GM21619 (cell line): ENCODE results near the gene SLC19A1.

ENCODE experiments used
- ATAC-seq: cut with Tn5 transposase; IDR thresholded peaks from one replicate; pipeline ENCODE4 v1.9.1; 2021; ENCODE audit not compliant: unreplicated experiment

The SLC19A1 gene

DNA sequence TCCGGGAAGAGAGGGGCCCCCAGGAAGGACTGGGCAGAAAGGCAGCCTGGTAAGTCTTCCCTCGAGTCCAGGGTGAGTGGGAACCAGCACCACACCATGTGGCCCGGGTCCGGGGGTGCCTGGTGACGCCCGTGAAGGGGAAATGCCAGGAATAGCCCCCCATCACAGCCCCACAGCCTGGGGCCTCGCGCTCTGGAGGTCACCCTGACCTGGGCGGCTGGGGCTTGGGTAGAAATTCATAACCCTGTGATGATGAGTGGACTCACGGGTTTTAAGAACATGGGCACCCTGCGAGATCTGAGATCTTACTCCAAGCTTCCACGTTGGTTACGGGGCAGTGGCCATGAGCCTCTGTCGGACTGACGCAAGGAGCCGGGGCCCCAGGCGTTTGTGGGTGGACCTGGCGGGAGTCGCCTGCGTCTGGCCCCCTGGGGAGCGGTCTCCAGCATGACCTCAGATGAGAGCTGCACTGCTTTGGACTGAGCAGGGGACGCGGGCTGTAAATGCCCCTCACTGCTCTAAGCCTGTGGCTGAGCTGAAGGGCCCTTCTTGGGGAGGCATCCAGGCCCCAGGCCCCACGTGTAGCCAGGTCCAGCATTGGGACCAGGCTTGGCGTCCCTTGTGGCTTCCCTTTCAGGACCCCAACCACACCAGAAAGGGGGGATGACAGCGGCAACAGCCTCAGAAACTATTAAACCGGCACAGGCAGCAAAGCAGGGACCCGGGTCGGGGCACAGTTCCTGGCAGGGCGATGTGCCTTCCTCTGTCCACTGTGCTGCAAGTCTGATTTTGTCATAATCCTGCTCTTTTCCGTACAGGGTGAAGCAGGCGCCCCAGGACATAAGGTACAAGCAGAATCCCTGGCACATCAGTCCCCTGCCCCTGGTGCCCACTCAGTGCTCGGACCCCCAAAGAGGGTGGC lies 60.0 kb downstream of the SLC19A1 start:
- no peak for ATAC-seq

DNA sequence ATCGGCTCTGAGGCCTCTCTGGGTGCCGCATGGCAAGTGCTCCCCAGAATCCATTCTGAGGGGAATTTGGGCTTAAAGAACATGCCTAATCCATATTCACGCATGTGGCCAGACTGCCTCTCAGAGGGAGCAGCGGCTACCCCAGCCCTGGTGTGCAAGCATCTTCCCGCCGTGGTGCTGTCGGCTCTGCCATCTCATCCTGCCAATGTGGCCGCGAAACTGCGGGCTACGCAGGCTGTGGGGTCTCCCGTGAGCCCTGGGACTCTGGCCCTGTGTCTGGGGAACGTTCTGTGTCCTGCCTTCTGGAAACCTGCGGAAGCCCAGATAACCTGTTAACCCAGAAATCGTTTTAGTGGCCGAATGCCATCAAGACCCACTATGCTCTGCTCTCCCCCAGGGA lies 60.7 kb downstream of the SLC19A1 start:
- ATAC-seq, result no peak

DNA sequence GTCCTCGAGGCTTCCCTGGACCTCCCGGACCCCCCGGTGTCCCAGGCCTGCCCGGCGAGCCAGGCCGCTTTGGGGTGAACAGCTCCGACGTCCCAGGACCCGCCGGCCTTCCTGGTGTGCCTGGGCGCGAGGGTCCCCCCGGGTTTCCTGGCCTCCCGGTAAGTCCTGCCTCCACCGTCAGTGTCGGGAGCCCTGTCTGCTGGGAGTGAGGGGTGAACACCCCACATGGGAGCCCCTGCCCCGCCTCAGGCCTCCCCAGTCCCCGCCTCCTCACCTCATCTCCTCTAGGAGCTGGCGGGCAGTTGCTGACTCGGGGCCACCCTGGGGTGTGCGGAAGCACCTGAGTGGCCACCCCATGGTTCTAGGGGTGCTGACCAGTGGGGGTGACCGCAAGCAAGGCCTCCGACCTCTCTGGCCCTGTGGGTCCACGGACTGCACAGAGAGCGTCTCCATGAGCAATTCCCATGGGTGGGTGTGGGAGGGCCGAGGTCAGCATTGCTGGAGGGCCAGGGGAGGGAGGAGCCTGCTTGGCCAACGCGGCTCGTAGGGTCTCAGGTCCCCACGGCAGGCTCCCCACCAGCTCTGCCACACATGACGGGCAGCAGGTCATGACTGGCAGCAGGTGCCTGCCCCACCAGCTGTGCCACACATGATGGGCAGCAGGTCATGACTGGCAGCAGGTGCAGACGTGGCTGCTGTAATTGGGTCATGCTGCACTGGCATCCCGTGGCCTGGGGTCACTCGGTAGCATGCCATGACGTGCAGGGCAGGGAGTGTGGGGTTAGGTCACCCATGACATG lies 61.3 kb downstream of the SLC19A1 start:
- no peak for ATAC-seq

DNA sequence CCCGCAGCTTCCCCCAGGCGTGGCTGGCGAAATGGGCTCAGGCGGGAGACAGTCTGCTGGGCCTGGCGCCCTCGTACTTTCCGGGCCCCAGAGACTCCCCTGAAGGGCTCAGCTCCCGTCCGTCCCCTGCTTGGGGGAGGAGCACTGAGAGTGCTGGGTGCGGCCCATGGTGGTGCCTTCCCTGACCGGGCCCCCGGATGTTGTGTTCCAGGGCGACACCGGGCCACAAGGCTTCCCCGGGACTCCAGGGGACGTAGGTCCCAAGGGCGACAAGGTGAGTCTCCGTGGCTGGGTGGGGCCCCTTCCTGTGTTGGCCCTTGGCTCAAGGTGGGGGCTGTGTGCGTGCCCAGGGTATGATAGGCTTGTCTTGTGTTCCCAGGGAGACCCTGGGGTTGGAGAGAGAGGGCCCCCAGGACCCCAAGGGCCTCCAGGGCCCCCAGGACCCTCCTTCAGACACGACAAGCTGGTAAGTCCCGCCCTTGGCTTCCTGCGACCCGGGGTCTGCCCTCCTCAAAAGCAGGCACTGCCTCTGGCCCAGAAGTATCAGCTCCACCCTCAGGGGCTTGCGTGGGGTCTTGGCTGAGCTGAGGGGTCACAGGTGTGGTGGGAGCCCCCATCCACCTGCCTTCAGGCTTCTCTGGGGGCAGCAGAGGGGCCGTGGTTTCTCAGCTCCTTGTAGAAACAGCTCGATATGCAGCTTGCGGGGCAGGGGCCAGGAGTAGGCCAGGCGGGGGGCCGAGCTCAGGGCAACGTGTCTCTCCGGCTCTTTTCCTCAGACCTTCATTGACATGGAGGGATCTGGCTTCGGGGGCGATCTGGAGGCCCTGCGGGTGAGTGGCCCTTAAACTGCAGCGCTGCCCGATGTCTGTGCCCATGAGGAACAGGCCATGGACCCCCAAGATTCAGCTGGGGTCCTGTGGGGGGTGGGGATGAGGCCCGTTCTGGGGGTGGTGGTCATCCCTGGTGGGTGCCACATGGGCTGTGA lies 62.3 kb downstream of the SLC19A1 start:
- ATAC-seq, result no peak

DNA sequence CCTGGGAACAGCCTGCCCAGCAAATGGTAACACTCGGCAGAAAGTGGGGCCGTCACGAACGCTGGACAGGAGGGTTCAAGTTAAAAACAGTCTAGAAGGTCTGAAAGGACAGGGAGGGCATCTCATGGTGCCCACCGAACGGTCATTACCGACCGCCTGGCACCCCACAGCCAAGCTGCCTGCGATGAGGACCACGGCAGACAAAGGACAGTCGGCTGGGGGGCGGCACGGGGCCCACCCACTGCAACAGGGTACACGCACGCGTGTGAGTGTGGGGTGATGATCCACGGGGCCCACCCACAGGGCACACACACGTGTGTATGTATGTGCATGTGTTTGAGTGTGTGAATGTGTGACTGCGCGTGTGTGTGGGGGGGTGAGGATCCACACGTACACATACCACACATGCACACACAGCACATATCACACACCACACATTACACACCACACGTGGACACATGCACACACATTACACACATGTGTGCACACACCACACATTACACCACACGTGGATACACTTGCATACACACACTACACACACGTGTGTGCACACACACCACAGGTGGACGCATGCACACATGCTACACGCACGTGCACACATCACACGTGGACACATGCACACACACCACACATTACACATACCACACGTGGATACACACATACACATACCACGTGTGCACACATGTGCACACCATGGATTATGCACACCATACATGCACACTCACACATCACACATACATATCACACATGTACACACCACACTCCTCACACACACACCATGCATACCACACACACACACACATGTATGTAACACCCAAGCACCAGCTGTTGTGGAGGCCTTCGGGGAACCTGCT lies 63.2 kb downstream of the SLC19A1 start:
- ATAC-seq, result no peak

DNA sequence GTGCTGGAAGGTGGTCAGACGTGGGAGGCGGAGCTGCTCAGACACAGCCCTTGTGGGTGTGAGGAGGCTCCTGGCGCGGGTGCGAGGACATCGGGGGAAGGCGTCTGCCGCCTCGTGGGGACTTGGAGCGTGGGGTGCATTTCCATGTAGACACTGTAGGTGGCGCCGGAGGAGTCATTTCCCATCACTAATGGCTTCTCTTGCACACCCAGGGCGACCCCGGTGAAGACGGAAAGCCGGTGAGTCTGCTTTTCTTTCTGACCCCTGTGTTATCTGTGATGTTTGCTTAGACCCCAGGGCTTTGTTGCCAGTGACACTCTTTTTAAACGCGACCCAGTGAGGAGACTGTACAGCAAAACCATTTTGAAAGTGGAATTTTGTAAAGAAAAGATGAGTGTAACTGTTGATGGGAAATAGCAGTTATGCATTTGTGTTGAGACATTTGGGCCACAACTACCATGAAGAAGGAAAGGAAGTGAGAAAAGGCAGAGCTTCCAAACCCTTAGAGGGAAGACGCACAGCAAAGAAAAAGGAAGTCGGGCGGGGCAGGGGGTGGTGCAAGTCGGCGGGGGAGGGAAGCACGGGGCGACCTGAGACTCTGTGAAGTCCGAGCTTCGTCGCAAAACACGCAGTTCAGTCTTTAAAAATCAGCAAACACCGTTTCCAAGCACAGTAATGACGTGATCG lies 64.0 kb downstream of the SLC19A1 start:
- ATAC-seq, result no peak

DNA sequence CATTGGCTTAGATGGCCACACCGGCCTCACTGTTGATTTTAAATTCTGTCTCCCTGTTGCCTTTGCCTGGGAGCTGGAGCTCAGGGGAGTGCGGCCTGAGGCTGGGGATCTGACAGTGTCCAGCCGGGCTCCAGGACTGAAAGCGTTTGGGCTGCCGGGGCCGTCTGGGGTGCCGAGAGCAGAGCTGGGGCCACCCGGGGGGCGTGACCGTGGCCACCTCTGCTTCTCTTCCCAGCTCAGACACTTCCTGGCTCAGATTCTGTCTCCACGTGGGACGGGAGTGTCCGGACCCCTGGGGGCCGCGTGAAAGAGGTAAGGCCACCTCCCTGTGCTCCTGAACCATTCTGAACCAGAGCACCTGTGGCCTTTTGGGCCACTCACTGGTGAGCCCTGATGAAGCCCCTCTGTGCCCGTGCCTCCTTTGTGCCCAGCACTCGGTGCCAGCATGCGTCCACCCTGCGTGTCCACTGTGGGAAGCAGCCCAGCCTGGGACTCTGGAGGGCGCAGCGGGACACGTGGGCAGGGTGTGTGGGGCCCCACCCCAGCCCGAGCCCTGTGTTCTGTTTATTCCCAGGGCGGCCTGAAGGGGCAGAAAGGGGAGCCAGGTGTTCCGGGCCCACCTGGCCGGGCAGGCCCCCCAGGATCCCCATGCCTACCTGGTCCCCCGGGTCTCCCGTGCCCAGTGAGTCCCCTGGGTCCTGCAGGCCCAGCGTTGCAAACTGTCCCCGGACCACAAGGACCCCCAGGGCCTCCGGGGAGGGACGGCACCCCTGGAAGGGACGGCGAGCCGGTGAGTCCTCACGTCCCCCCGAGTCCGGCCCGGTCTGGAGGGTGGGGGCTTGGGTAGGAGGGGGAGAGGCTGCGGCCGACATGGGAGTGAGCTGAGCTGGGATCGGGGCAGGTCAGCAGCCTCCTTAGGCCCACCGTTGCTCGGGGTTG lies 64.8 kb downstream of the SLC19A1 start:
- ATAC-seq, result no peak

DNA sequence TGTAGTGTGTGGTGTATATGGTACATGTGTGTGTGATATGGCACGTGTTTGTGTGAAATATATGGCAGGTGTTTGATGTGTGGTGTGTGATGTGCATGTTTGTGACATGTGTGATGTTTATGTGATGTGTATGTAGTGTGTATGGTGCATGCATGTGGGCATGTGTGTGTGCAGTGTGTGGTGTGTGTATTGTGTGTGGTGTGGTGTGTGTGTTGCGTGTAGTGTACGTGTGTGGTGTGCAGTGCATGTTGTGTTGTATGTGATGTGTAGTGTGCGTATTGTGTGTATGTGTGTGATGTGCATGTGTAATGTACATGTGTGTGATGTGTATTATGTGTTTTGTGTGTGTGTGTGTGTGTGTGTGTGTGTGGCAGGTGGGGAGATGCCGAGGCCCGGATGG lies 65.7 kb downstream of the SLC19A1 start:
- no peak for ATAC-seq

DNA sequence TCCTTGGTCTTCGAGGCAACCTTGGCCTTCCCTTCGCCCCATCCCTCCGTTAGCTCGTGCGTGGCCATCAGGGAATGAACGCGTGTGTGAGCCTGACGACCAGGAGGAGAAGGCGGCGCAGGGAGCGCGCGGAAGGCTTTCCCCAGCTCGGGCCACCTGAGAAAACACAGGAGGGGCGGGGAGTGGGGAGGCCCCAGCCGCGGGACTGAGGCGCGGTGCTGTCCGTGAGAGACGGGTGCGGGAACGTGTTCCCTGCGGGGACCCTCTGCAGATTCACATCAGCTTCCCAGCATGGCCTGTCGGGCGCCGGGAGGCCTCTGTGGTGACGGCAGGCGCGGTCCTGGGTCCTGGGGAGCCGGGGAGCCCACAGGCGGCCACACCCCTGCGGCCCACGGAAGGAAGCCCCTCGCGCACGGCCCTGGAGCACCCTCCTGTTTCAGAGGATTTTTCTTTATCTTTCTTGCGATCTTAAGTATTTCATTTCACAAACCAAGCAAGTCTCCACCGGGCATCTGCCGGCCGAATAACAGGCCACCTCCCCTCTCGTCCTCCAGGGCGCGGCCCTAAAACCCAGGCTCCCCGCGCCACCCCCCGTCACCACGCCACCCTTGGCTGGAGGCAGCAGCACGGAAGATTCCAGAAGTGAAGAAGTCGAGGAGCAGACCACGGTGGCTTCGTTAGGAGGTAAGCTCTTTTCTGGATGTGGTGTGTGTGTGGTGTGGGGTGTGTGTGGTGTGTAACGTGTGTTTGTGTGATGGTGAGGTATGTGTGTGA lies 66.3 kb downstream of the SLC19A1 start:
- ATAC-seq, result no peak

DNA sequence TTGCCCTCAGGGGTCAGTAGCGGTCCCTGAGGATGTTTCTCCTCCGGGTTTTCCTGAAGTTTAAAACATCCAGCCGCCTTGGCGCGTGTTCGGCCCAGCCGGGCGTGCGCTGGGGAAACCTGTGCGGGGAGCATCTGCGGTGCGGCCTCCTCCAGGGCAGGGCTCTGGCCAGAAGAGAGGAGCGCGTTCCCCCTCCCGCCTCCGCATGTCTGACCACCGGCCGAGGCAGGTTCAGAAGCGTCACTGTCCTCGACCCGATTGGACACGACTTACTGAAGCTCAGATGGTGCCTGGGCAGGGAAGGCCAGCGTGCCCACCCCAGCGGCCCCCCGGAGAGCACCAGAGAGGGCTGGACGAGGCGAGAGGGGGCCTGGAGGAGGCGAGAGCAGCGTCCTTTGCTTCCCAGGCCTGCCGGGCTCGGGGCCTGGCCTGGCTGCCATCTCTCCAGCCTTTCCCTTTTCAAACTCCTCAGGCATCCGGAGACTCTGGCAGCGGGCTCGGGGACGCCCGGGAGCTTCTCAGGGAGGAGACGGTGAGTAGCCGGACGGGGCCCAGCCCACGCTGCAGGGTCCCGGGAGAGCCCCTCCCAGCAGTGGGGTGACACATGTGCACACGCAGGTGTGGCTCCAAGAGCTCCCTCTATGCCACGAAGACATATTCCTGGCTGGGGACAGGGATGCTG lies 67.1 kb downstream of the SLC19A1 start:
- ATAC-seq, result no peak

DNA sequence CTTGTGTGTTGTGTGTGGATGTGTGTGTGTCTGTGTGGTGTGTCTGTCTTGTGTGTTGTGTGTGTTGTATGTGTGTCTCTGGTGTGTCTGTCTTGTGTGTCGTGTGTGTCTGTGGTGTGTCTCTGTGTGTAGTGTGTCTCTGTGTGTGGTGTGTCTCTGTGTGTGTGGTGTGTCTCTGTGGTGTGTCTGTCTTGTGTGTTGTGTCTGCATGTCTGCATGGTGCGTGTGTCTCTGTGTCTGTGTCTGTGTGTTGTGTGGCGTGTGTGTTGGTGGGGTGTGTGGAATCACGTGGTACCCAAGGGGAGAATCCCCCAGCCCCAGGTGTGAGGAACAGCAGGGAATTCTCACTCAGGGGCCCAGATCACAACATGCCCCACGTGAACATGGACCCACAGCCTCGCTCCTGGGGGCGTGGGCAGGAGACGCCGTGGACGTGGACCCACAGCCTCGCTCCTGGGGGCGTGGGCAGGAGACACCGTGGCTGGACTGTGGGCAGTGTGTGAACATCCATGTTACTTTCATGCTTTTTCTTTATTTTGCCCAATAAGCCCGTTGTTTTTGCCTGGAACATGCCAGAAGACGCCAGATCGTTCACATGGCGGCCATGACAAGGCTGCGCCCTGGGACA lies 67.8 kb downstream of the SLC19A1 start:
- ATAC-seq, result no peak

DNA sequence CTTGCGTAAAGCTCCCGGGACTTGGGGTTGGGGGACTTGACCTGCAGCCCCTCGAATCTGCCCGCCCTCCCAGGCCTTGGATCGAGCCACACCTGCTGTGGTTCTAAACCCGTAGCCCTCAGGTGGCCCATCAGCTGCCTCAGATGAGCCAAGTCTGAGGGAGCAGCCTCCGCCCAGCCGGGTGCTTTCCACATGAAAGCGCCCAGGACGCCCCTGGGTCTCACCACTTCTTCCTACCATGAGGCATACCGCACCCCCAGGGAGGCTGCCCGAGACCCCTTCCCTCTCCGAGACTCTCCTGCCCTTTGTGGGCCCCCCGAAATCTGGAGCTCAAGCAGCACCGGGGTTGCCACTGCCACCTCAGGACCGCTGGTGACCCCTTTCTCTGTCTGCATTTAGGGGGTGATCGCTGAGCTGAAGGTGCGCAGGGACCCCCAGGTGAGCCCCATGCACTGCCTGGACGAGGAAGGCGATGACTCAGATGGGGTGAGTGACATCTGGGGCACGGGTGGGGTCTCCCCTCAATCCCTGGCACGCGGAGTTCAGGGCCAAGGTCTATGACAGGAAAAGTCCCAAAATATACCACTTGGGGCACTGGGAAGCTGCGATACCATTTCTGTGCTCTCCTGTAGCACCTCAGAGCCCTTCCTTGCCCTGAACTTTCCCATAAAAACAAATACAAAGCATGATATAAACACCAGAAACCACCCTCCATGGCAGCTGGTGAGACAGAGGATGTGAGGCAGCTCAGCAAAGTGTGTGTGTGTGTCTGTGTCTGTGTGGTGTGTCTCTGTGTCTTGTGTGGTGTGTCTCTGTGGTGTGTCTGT lies 68.5 kb downstream of the SLC19A1 start:
- no peak for ATAC-seq

DNA sequence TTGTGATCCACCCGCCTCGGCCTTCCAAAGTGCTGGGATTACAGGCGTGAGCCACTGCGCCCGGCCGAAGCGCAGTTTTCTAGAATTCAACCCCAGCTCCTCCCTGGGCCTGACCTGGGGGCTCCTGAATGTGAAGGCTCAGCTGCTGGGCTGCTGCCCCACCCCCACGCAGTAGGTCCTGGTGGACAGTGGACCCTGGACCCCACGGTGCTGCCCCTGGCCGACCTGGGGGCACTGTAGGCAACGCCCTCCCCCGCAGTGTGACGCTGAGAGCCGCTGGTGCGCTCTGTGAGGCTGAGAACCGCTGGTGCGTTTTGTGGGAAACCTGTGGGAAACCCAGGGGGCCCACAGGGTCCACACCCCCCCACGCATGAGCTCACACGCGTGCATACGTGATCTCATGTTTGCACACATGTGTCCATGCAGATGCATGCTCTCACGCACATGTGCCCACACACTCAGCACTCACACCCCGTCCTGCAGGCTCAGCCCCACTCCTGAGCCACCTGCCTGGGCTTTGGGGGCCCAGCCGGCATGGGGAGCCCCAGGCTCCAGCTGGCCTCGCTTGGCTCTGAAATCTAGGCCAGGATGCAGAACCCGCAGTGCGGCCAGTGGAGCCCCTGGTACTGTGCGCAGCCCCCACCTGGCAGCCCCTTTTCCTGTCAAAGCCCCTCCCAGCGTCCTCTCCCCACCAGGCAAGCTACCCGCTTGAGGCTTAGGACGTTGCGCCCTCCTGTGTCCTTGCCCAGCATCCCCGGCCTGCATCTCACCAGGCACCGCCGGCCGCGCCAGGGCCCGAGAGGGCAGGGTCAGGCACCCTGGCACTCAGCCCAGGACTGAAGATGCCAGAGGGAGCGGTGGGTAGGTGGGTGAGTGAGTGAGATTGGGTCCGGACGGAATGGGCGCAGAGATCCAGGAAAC lies 69.5 kb downstream of the SLC19A1 start:
- no peak for ATAC-seq

DNA sequence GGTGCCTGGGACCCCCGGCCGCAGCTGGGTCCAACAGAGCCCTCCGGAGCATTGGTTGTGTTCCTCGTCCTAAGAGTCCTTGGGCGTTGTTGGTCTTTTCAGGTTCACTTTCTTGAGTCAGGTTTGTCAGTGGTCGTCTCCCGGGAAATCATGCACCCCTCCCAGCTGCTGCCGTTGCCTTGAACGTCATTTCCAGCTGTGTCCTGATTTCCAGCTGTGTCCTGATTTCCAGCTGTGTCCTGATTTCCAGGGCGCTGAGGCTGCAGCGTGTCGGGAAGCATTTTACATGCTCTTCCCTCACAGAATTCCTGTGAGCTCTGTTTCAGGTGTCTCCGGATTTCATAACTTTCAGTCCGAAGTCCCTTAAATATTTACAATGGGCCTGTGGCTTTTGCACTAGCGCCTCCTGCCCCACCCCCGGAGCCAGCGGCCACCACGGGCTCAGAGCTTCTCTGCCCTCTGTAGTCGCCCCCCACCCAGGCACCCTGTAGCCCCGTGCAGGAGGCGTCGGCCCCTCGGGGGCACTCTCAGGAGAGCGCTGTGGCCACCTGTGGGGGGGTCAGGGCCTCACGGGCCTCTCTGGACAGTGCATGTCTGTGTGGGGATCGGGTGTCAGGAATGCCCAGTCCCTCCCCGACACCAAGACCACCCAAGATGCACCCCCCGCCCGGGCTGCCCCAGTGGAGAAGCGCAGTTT lies 70.6 kb downstream of the SLC19A1 start:
- ATAC-seq, result no peak
